HG03575 (cell line): Measurements from ENCODE around the gene NFE2L3.
"Not testable (repeated sequence)": the region's sequence is repeated elsewhere in the genome, so short reads cannot be mapped to it uniquely, and the experiment has no call there.

Experiments used
- ATAC-seq: cut with Tn5 transposase; IDR thresholded peaks from one replicate; pipeline ENCODE4 v1.9.1; 2021; ENCODE audit not compliant: unreplicated experiment, insufficient number of reproducible peaks, low FRiP score; ENCODE audit errors: extremely low read depth

The NFE2L3 gene

DNA sequence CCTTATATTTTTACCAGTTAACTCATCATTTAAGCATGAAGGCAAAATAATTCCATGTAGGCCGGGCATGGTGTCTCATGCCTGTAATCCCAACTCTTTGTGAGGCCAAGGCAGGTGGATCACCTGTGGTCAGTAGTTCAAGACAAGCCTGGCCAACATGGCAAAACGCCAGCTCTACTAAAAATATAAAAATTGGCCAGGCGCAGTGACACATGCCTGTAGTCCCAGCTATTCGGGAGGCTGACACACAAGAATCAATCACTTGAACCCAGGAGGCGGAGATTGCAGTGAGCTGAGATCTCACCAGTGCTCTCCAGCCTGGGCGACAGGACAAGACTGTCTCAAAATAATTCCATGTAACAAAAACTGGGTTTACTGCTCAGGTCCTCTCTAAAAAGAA lies 30.3 kb downstream of the NFE2L3 start:
- no peak for ATAC-seq

DNA sequence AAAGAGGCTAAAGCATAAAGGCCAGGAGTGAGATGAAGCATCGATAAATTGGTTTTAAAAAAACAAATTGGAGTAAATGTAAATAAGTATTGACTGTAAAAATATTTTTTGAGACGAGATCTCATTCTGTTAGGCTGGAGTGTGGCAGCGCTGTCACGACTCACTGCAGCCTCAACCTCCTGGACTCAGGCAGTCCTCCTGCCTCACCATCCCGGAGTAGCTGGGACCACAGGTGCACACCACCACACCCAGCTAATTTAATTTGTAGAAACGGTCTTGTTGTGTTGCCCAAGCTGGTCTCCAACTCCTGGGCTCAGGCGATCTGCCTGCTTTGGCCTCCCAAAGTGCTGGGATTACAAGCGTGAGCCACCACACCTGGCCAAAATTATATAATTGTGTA lies 30.7 kb downstream of the NFE2L3 start:
- ATAC-seq: no peak

GRCh38 chr7:26183545-26184280 lies 31.7 kb downstream of the NFE2L3 start:
- ATAC-seq: no peak

- ATAC-seq: not testable (repeated sequence)
These were observed 32.5 kb downstream of the NFE2L3 start for GRCh38 chr7:26184281-26185101.

- no peak for ATAC-seq
These were observed 33.3 kb downstream of the NFE2L3 start for GRCh38 chr7:26185131-26185843.

- ATAC-seq: no peak
These were observed 33.8 kb downstream of the NFE2L3 start for GRCh38 chr7:26185844-26186180.

- no peak for ATAC-seq
These were observed 34.6 kb downstream of the NFE2L3 start for GRCh38 chr7:26186364-26187311.

DNA sequence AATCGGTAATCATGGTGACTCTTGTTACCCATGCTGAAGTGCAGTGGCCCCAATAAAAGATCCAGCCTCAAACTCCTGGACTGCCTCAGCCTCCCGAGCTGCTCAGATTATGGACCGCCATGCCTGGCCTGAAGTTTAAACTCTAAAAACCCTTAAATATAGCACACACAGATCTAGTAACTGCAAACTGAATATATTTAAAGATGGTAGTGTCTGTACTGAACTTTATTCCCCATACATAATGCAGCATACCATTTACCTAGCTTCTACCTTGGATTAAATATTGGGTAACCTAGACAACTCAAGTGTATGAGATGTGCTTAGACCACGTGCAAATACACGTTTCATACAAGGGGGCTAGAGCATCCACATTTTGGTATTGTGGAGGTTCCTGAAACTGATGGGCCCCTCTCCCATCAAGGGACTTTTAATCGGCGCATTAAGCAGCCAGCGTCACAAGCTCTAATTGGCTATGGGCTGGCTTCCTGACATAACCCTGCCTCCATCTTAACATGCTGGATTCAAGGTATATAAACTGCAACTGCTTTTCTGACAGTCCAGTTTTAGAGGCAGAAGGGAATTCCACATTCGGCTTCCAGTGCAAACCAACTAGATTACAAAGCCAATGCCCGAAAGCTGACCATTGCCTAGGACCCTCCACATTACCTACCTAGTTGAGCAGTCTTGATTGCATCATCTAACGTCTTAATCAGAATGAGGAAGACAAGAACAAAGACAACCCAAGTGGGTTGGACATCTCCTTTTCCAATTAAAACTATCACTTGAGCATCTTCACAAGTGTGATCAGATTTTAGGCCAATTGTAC lies 35.6 kb downstream of the NFE2L3 start:
- ATAC-seq: no peak

DNA sequence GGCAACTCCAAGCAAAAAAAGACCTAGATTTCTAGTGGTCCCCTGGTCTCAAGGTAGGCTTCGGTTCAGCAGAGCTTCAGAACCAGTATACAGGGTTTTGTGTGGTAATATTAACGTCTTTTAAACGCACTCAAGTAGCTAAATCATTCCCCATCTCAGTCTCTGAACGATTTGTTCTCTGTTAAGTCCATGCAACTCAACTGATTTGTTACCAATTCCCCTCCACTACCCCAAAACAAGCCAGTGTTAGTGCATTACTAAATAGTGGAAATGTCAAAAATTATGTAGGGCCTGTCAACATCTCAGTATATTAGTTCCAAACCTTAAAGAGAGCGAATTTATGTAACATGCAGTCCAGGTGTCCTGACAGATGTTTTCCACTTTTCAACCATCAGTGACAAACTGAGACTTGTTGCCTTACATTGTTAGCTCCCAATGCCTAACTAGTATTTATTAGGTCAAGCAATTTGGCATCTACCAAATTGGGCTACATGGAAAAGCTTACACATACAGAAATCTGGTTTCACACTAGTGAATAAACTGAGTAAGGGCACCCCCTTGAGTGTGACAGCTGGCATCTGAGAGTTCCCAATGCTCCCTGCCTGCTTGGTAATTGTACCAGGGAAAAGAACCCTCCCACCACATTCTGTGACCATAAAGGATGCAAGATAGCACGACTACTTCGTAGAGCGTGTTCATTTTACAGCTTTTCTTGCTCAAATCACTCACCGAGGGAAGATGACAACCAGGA lies 36.4 kb downstream of the NFE2L3 start:
- ATAC-seq: no peak

DNA sequence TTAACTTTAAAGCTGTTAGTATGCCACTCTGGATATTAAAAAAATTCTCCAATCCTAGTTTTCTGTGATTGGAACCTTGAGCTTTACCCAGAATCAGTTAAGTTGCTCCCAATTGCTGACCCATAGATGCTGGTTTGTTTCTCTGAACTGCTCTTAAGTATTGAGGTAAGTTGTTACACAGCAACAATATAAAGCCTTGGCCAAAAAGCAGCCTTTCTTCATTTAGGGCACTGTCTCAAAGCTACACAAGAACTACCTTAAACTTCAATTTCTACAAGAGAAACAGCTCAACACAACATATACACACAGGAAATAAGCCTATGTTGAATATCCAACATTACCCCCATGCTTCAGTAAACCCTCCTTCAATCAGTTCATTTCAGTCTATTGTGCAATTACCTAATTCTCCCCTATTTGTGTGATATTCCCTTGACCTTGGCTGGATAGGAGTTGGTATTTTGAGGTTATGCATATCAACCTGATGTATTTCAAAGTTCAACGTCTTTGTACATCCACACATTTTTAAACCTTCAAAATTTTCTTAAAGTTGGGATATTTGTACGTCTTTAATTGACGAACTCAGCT lies 37.1 kb downstream of the NFE2L3 start:
- ATAC-seq: no peak

DNA sequence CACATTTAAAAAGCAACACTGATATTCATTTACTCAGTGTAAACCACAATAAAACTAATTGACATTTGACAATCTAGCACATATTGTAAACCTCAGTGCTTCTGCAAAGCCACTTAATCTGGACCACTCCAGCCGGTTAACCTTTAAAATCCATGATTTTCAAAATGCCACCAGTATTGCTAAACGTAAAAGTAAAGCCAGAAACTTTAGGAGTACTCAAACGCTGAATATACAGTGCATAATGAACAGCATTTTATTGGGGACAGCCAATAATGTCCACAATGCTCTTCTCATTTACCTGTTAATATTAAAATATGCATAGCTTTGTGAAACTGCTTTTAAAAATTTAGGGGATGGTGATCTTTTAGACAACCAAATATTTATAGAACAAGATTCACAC lies 37.7 kb downstream of the NFE2L3 start:
- ATAC-seq: no peak

- ATAC-seq: no peak
These were observed 38.4 kb downstream of the NFE2L3 start for GRCh38 chr7:26190417-26190869.

DNA sequence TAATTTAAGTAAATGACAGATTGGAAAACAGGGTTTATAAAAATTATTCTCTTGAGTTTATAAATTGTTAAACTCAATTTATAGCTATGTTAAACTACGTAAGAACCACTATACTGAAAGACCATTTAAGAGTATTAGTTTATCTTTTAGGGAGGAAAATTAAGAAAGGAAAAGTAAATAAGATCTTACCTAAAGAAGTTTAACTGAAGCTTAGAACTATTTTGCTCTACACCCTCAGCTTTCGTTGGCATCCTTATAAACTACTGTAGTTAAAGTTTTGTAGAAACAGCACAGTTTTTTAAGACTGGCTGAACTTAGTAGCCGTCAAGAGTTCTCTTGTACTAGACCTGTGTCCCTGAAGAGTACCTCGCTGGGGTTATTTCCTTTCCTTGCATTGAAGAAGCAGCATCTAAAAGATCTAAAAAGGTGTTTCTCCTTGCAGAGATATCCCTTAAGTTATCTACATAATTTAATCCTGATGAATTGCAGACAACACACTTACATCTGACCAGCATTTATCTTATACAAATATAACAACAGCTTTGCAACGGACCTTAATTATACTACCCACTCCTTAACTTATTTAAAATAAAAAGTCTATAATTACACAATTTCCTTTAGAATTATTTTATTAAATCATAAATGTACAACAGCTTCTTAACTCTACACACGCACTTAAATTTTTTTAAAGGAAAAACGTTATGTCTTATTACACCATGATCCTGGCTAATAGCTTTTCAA lies 39.4 kb downstream of the NFE2L3 start:
- no peak for ATAC-seq

- ATAC-seq: no peak
These were observed 40.0 kb downstream of the NFE2L3 start for GRCh38 chr7:26191974-26192479.

GRCh38 chr7:26192485-26193087 lies 40.6 kb downstream of the NFE2L3 start:
- ATAC-seq: no peak
